Mesenchymal stem cell (in vitro differentiated cells and primary cell): ENCODE results near the gene CBX4.
A peak's percentile ranks its signal among the peaks of the same experiment; 100 is the strongest.

Experiments used
- DNase-seq: peaks from one replicate; pipeline ENCODE4 v3.0.0-alpha.2; 2013
- H2AFZ ChIP-seq: one replicate; pipeline ENCODE4 v1.6.1; 2013; ENCODE audit warnings: low read depth, mild to moderate bottlenecking, control low read depth, inconsistent platforms, low read length, moderate library complexity
- H2AK5ac ChIP-seq: 2 replicates; pipeline ENCODE4 v1.6.1; 2013; ENCODE audit warnings: low read length, moderate library complexity, mild to moderate bottlenecking, inconsistent platforms; ENCODE audit not compliant: severe bottlenecking
- H2BK120ac ChIP-seq: one replicate; pipeline ENCODE4 v1.6.1; 2013; ENCODE audit warnings: low read depth, mild to moderate bottlenecking, inconsistent platforms, low read length, moderate library complexity
- H2BK12ac ChIP-seq, 2 experiments: one replicate each; pipeline ENCODE4 v1.6.1; 2013; ENCODE audit warnings: inconsistent platforms in 2 of 2, low read length in 2 of 2, mild to moderate bottlenecking in 2 of 2, moderate library complexity in 2 of 2, control low read depth in 1 of 2
- H2BK15ac ChIP-seq: one replicate; pipeline ENCODE4 v1.6.1; 2013; ENCODE audit warnings: mild to moderate bottlenecking, low read depth, inconsistent platforms; ENCODE audit not compliant: poor library complexity, severe bottlenecking
- H2BK5ac ChIP-seq: 2 replicates; pipeline ENCODE4 v1.6.1; 2013; ENCODE audit warnings: low read depth, mild to moderate bottlenecking, low read length, control low read depth, inconsistent platforms; ENCODE audit not compliant: poor library complexity, severe bottlenecking
- H3K14ac ChIP-seq, 2 experiments: one replicate each; pipeline ENCODE4 v1.6.1; 2013; ENCODE audit warnings: inconsistent platforms in 2 of 2, low read length in 2 of 2, control low read depth in 1 of 2, mild to moderate bottlenecking in 1 of 2, moderate library complexity in 1 of 2
- H3K18ac ChIP-seq, 2 experiments: one replicate each; pipeline ENCODE4 v1.6.1; 2013; ENCODE audit warnings: inconsistent platforms in 2 of 2, low read length in 2 of 2, control low read depth in 1 of 2, low read depth in 1 of 2, mild to moderate bottlenecking in 1 of 2
- H3K23ac ChIP-seq, 2 experiments: one replicate each; pipeline ENCODE4 v1.6.1; 2013; ENCODE audit warnings: inconsistent platforms in 2 of 2, low read length in 2 of 2, mild to moderate bottlenecking in 2 of 2, moderate library complexity in 2 of 2, control low read depth in 1 of 2
- H3K27ac ChIP-seq: 2 replicates; pipeline ENCODE4 v1.5.1; 2013; ENCODE audit warnings: mild to moderate bottlenecking, moderate library complexity, low read length, control low read depth, inconsistent platforms; ENCODE audit not compliant: poor library complexity, severe bottlenecking
- H3K27me3 ChIP-seq, 2 experiments: 2 replicates each; pipeline versions ENCODE4 v1.6.1 to v1.7.0; 2013; ENCODE audit warnings: low read length in 2 of 2, mild to moderate bottlenecking in 2 of 2, moderate library complexity in 2 of 2, control low read depth in 1 of 2, inconsistent platforms in 1 of 2; ENCODE audit not compliant: control insufficient read depth in 1 of 2, insufficient read depth in 1 of 2
- H3K36me3 ChIP-seq, 2 experiments: 2 replicates each; pipeline versions ENCODE4 v1.6.1 to v1.7.0; 2013; ENCODE audit warnings: low read length in 2 of 2, control low read depth in 1 of 2, inconsistent platforms in 1 of 2, low read depth in 1 of 2, mild to moderate bottlenecking in 1 of 2; ENCODE audit not compliant: insufficient read depth in 2 of 2, control insufficient read depth in 1 of 2
- H3K4ac ChIP-seq, 2 experiments: one replicate each; pipeline ENCODE4 v1.6.1; 2013; ENCODE audit warnings: inconsistent platforms in 2 of 2, low read length in 2 of 2, mild to moderate bottlenecking in 2 of 2, moderate library complexity in 2 of 2, control low read depth in 1 of 2, low read depth in 1 of 2
- H3K4me1 ChIP-seq: 2 replicates; pipeline ENCODE4 v1.6.1; 2013; ENCODE audit warnings: low read depth, low read length, control low read depth; ENCODE audit not compliant: control insufficient read depth, insufficient read depth
- H3K4me2 ChIP-seq: 2 replicates; pipeline ENCODE4 v1.6.1; 2013; ENCODE audit warnings: low read length, mild to moderate bottlenecking, inconsistent platforms; ENCODE audit not compliant: poor library complexity, severe bottlenecking
- H3K4me3 ChIP-seq, 2 experiments: 2 replicates each; pipeline versions ENCODE4 v1.5.1 to v1.7.0; 2013; ENCODE audit warnings: low read length in 2 of 2, mild to moderate bottlenecking in 2 of 2, control low read depth in 1 of 2, low read depth in 1 of 2; ENCODE audit not compliant: insufficient read depth in 1 of 2
- H3K79me1 ChIP-seq: replicated peaks from 2 replicates; pipeline ENCODE4 v1.6.1; 2013; ENCODE audit warnings: mild to moderate bottlenecking, control low read depth, low read length, inconsistent platforms; ENCODE audit not compliant: poor library complexity, severe bottlenecking
- H3K9ac ChIP-seq: 2 replicates; pipeline ENCODE4 v1.7.0; 2013; ENCODE audit warnings: mild to moderate bottlenecking, low read length, moderate library complexity
- H3K9me3 ChIP-seq: 2 replicates; pipeline ENCODE4 v1.7.0; 2013; ENCODE audit warnings: mild to moderate bottlenecking, low read length; ENCODE audit not compliant: control insufficient read depth
- H4K8ac ChIP-seq: one replicate; pipeline ENCODE4 v1.6.1; 2013; ENCODE audit warnings: inconsistent platforms, mild to moderate bottlenecking, low read length, moderate library complexity
- H4K91ac ChIP-seq: one replicate; pipeline ENCODE4 v1.6.1; 2013; ENCODE audit warnings: mild to moderate bottlenecking, low read length, inconsistent platforms
- WGBS: methylation state at CpG from one replicate; pipeline ENCODE4 v1.1.7; 2013; ENCODE audit warnings: mixed read lengths; 5-methylcytosine and 5-hydroxymethylcytosine counted together

CBX4 gene

GRCh38 chr17:79811868-79812352, 27.3 kb downstream of the CBX4 start:
- H3K4me1 ChIP-seq = peaks cover 43% of the 10 kb centered on the region
- no peak overlapping the region for H2BK12ac ChIP-seq
- H4K8ac ChIP-seq = no peak overlapping the region
- H3K79me1 ChIP-seq = no peaks in the 10 kb centered on the region
- H2BK120ac ChIP-seq = no peak overlapping the region
- H4K91ac ChIP-seq = no peak overlapping the region
- H3K18ac ChIP-seq = no peak overlapping the region
- H2BK15ac ChIP-seq = no peak overlapping the region
- H3K27ac ChIP-seq = no peak overlapping the region
- DNase-seq = no peak
- WGBS = 7% methylated on average over 18 of the region's 20 CpGs
- no peak overlapping the region for H2AFZ ChIP-seq
- H3K9me3 ChIP-seq = no peaks in the 10 kb centered on the region
- H3K4me3 ChIP-seq = no peak overlapping the region
- no peak overlapping the region for H2BK5ac ChIP-seq
- H3K4ac ChIP-seq = no peak overlapping the region
- no peaks in the 10 kb centered on the region for H3K36me3 ChIP-seq
- H3K4me2 ChIP-seq = no peak overlapping the region
- H3K14ac ChIP-seq = no peak overlapping the region
- H2AK5ac ChIP-seq = no peak overlapping the region
- peak overlapping the region in 1 of 2 experiments; percentile 6 for H3K23ac ChIP-seq
- H3K9ac ChIP-seq = no peak overlapping the region
- peaks cover 82 to 84% of the 10 kb centered on the region in 2 experiments for H3K27me3 ChIP-seq

- Histone ChIP-seq H2BK15ac (no peak overlapping the region), H3K4ac (no peak overlapping the region), H2BK5ac (no peak overlapping the region), H2BK12ac (no peak overlapping the region), H4K8ac (no peak overlapping the region), H3K79me1 (no peaks in the 10 kb centered on the region), H3K9me3 (no peaks in the 10 kb centered on the region), H4K91ac (no peak overlapping the region), H3K27ac (no peak overlapping the region), H2AFZ (no peak overlapping the region), H3K9ac (no peak overlapping the region), H3K36me3 (no peaks in the 10 kb centered on the region), H3K4me3 (no peak overlapping the region), H3K4me2 (peak overlapping the region; percentile 17), H3K18ac (no peak overlapping the region), H3K23ac (peak overlapping the region; percentile 69 to 94), H3K27me3 (peaks cover 82 to 84% of the 10 kb centered on the region in 2 experiments), H3K4me1 (peaks cover 43% of the 10 kb centered on the region), H3K14ac (no peak overlapping the region), H2AK5ac (no peak overlapping the region), H2BK120ac (no peak overlapping the region)
- WGBS = 5% methylated on average over 49 of the region's 66 CpGs
- DNase-seq = no peak
Measured at GRCh38 chr17:79811011-79811867, 28.0 kb downstream of the CBX4 start.

GRCh38 chr17:79810130-79811010, 28.9 kb downstream of the CBX4 start:
- no peaks in the 10 kb centered on the region for H3K9me3 ChIP-seq
- H3K23ac ChIP-seq = peak overlapping the region in 1 of 2 experiments; percentile 49
- H3K14ac ChIP-seq = no peak overlapping the region
- H2AK5ac ChIP-seq = no peak overlapping the region
- peak overlapping the region in 1 of 2 experiments; percentile 29 for H3K4me3 ChIP-seq
- H2BK12ac ChIP-seq = no peak overlapping the region
- DNase-seq = peak; percentile 77
- H4K91ac ChIP-seq = no peak overlapping the region
- no peak overlapping the region for H2BK5ac ChIP-seq
- no peak overlapping the region for H3K9ac ChIP-seq
- H2BK120ac ChIP-seq = no peak overlapping the region
- no peak overlapping the region for H2AFZ ChIP-seq
- H3K27ac ChIP-seq = no peak overlapping the region
- no peaks in the 10 kb centered on the region for H3K79me1 ChIP-seq
- 1% methylated on average over 49 of the region's 79 CpGs for WGBS
- peaks cover 40% of the 10 kb centered on the region for H3K4me1 ChIP-seq
- H3K4me2 ChIP-seq = peak overlapping the region; percentile 32
- H4K8ac ChIP-seq = no peak overlapping the region
- H3K27me3 ChIP-seq = peaks cover 84 to 85% of the 10 kb centered on the region in 2 experiments
- H3K4ac ChIP-seq = no peak overlapping the region
- H2BK15ac ChIP-seq = peak overlapping the region; percentile 40
- no peak overlapping the region for H3K18ac ChIP-seq
- H3K36me3 ChIP-seq = no peaks in the 10 kb centered on the region
